Neuronal stem cell (in vitro differentiated cells): Measurements from ENCODE around the gene RGS6.

ENCODE experiments used
- DNase-seq: peaks from one replicate; pipeline ENCODE4 v3.0.0-alpha.2; 2013; ENCODE audit warnings: low spot score
- H2AFZ ChIP-seq: one replicate; pipeline ENCODE4 v1.6.1; 2013; ENCODE audit warnings: mild to moderate bottlenecking, low read length, inconsistent platforms
- H2AK5ac ChIP-seq: 2 replicates; pipeline ENCODE4 v1.6.1; 2013; ENCODE audit warnings: low read depth, mild to moderate bottlenecking, inconsistent platforms, low read length, moderate library complexity, mixed read lengths
- H2BK120ac ChIP-seq: 2 replicates; pipeline ENCODE4 v1.6.1; 2013; ENCODE audit warnings: low read depth, mild to moderate bottlenecking, inconsistent platforms, low read length, moderate library complexity, mixed read lengths
- H2BK12ac ChIP-seq: one replicate; pipeline ENCODE4 v1.6.1; 2013; ENCODE audit warnings: low read length, inconsistent platforms
- H2BK15ac ChIP-seq: 2 replicates; pipeline ENCODE4 v1.6.1; 2013; ENCODE audit warnings: mild to moderate bottlenecking, low read length, inconsistent platforms, mixed read lengths
- H2BK5ac ChIP-seq: one replicate; pipeline ENCODE4 v1.6.1; 2013; ENCODE audit warnings: inconsistent platforms, mild to moderate bottlenecking, low read length, moderate library complexity
- H3K14ac ChIP-seq: one replicate; pipeline ENCODE4 v1.6.1; 2013; ENCODE audit warnings: low read length, inconsistent platforms
- H3K18ac ChIP-seq: 2 replicates; pipeline ENCODE4 v1.6.1; 2013; ENCODE audit warnings: low read length, inconsistent platforms
- H3K23ac ChIP-seq: 2 replicates; pipeline ENCODE4 v1.6.1; 2013; ENCODE audit warnings: low read depth, mild to moderate bottlenecking, mixed read lengths, low read length, inconsistent platforms; ENCODE audit not compliant: poor library complexity
- H3K27ac ChIP-seq: replicated peaks from 3 replicates; pipeline ENCODE4 v1.5.1; 2013; ENCODE audit warnings: low read length, inconsistent platforms
- H3K27me3 ChIP-seq, 3 experiments: 2 replicates each; pipeline ENCODE4 v1.6.1; 2013; ENCODE audit warnings: low read length in 3 of 3, mild to moderate bottlenecking in 2 of 3, inconsistent platforms in 1 of 3, low read depth in 1 of 3, mixed read lengths in 1 of 3, moderate library complexity in 1 of 3; ENCODE audit not compliant: control insufficient read depth in 3 of 3, insufficient read depth in 3 of 3
- H3K36me3 ChIP-seq, 2 donors: replicated peaks in 1 of 2; 2 replicates each; pipeline ENCODE4 v1.6.1; 2013; ENCODE audit warnings: low read length in 2 of 2; ENCODE audit not compliant: control insufficient read depth in 2 of 2, insufficient read depth in 2 of 2
- H3K4ac ChIP-seq: 2 replicates; pipeline ENCODE4 v1.6.1; 2013; ENCODE audit warnings: inconsistent platforms, mild to moderate bottlenecking, low read length, moderate library complexity
- H3K4me1 ChIP-seq, 2 donors: 1 replicate in 1 of 2; 2 replicates in 1 of 2; pipeline ENCODE4 v1.6.1; 2013; ENCODE audit warnings: low read length in 2 of 2, low read depth in 1 of 2; ENCODE audit not compliant: control insufficient read depth in 2 of 2, insufficient read depth in 1 of 2
- H3K4me2 ChIP-seq: one replicate; pipeline ENCODE4 v1.6.1; 2013; ENCODE audit warnings: mild to moderate bottlenecking, low read length, inconsistent platforms; ENCODE audit not compliant: insufficient read depth, poor library complexity, severe bottlenecking
- H3K4me3 ChIP-seq, 2 donors: 2 replicates each; pipeline ENCODE4 v1.5.1; 2013; ENCODE audit warnings: low read length in 2 of 2, mild to moderate bottlenecking in 2 of 2, inconsistent platforms in 1 of 2, moderate library complexity in 1 of 2
- H3K79me1 ChIP-seq: one replicate; pipeline ENCODE4 v1.6.1; 2013; ENCODE audit warnings: low read depth, mild to moderate bottlenecking, inconsistent platforms, low read length, moderate library complexity
- H3K9ac ChIP-seq: one replicate; pipeline ENCODE4 v1.6.1; 2013; ENCODE audit warnings: mild to moderate bottlenecking, low read depth, low read length, inconsistent platforms; ENCODE audit not compliant: poor library complexity
- H3K9me3 ChIP-seq, 2 donors: replicated peaks in 1 of 2; 2 replicates each; pipeline versions ENCODE3 to v1.6.1; 2013; ENCODE audit warnings: low read length in 2 of 2, mild to moderate bottlenecking in 2 of 2, inconsistent platforms in 1 of 2, low read depth in 1 of 2, mixed read lengths in 1 of 2, moderate library complexity in 1 of 2; ENCODE audit not compliant: control insufficient read depth in 2 of 2, insufficient read depth in 1 of 2
- H4K8ac ChIP-seq: one replicate; pipeline ENCODE4 v1.6.1; 2013; ENCODE audit warnings: low read depth, mild to moderate bottlenecking, inconsistent platforms, low read length, moderate library complexity
- H4K91ac ChIP-seq: one replicate; pipeline ENCODE4 v1.6.1; 2013; ENCODE audit warnings: low read length, low read depth, mild to moderate bottlenecking, inconsistent platforms; ENCODE audit not compliant: poor library complexity
- WGBS, 2 donors: extraction: QIAGEN DNeasy Blood & Tissue Kit; methylation state at CpG; one replicate each; pipeline ENCODE4 v1.1.7; 2013; ENCODE audit warnings: missing lambda C conversion rate in 2 of 2, mixed read lengths in 1 of 2; ENCODE audit not compliant: insufficient read length in 2 of 2, insufficient replicate concordance in 1 of 2; ENCODE audit errors: extremely low coverage in 2 of 2; 5-methylcytosine and 5-hydroxymethylcytosine counted together

RGS6 gene

GRCh38 chr14:72454388-72455160, 522.3 kb downstream of the RGS6 start:
- Histone ChIP-seq H3K14ac (no peak overlapping the region), H3K27me3 (no peaks in the 10 kb centered on the region), H3K27ac (no peak overlapping the region), H4K91ac (no peak overlapping the region), H3K4me2 (no peak overlapping the region), H2AK5ac (no peak overlapping the region), H3K18ac (no peak overlapping the region), H3K4me1 (peaks cover 9 to 10% of the 10 kb centered on the region in 2 donors), H3K4ac (no peak overlapping the region), H2BK12ac (no peak overlapping the region), H2BK15ac (no peak overlapping the region), H4K8ac (no peak overlapping the region), H3K9me3 (no peaks in the 10 kb centered on the region), H3K36me3 (no peaks in the 10 kb centered on the region), H3K4me3 (no peak overlapping the region), H3K23ac (no peak overlapping the region), H3K9ac (no peak overlapping the region), H2BK5ac (no peak overlapping the region), H2BK120ac (no peak overlapping the region), H2AFZ (no peak overlapping the region), H3K79me1 (no peaks in the 10 kb centered on the region)
- no peak for DNase-seq
- WGBS, 2 donors = no CpG with 5 or more reads among the region's 3 CpGs

DNA sequence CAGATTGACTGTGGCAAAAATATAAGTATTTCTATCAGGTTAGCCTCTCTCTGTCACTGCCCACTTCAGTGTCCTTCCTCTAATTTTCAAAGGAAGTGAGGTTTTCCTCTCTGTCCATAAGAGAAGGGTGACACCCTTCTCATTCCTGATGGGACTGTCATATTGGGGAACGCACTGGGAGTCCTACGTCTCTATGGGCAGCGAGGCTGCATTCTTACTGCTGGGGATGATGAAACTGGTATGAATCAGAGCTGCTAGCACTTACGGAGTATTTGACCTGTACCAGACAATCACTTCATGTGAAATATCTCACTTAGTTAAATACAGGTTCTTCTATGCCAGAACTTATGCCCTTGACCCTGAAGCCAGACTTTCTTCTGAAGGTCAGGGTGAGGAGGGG, 525.4 kb downstream of the RGS6 start:
- DNase-seq = no peak
- no peak overlapping the region for H2BK5ac ChIP-seq
- no peak overlapping the region for H3K18ac ChIP-seq
- H3K36me3 ChIP-seq = no peaks in the 10 kb centered on the region
- H3K23ac ChIP-seq = no peak overlapping the region
- no peak overlapping the region for H2AFZ ChIP-seq
- no peak overlapping the region for H3K9ac ChIP-seq
- H2BK120ac ChIP-seq = no peak overlapping the region
- WGBS, 2 donors = no CpG with 5 or more reads among the region's 4 CpGs
- H3K4me3 ChIP-seq = no peak overlapping the region
- peaks cover 2 to 5% of the 10 kb centered on the region in 2 donors for H3K4me1 ChIP-seq
- H3K79me1 ChIP-seq = no peaks in the 10 kb centered on the region
- no peak overlapping the region for H2BK12ac ChIP-seq
- H3K27me3 ChIP-seq = no peaks in the 10 kb centered on the region
- no peak overlapping the region for H3K27ac ChIP-seq
- H2AK5ac ChIP-seq = no peak overlapping the region
- H4K91ac ChIP-seq = no peak overlapping the region
- H3K9me3 ChIP-seq = no peaks in the 10 kb centered on the region
- no peak overlapping the region for H3K4me2 ChIP-seq
- H2BK15ac ChIP-seq = no peak overlapping the region
- H3K14ac ChIP-seq = no peak overlapping the region
- H4K8ac ChIP-seq = no peak overlapping the region
- no peak overlapping the region for H3K4ac ChIP-seq

GRCh38 chr14:72462056-72462455, 529.8 kb downstream of the RGS6 start:
- Histone ChIP-seq H3K79me1 (no peaks in the 10 kb centered on the region), H2AK5ac (no peak overlapping the region), H2BK12ac (no peak overlapping the region), H4K8ac (no peak overlapping the region), H3K9ac (no peak overlapping the region), H3K23ac (no peak overlapping the region), H3K18ac (no peak overlapping the region), H3K9me3 (peaks cover 0 to 14% of the 10 kb centered on the region in 2 donors), H3K36me3 (no peaks in the 10 kb centered on the region), H3K4me3 (no peak overlapping the region), H3K4me1 (peaks cover 2 to 5% of the 10 kb centered on the region in 2 donors), H3K27me3 (no peaks in the 10 kb centered on the region), H2BK120ac (no peak overlapping the region), H3K4ac (no peak overlapping the region), H2AFZ (no peak overlapping the region), H3K4me2 (no peak overlapping the region), H3K14ac (no peak overlapping the region), H4K91ac (no peak overlapping the region), H2BK15ac (no peak overlapping the region), H3K27ac (no peak overlapping the region), H2BK5ac (no peak overlapping the region)
- no CpG with 5 or more reads among the region's 2 CpGs for whole genome bisulfite sequencing, 2 donors
- DNase-seq = no peak

DNA sequence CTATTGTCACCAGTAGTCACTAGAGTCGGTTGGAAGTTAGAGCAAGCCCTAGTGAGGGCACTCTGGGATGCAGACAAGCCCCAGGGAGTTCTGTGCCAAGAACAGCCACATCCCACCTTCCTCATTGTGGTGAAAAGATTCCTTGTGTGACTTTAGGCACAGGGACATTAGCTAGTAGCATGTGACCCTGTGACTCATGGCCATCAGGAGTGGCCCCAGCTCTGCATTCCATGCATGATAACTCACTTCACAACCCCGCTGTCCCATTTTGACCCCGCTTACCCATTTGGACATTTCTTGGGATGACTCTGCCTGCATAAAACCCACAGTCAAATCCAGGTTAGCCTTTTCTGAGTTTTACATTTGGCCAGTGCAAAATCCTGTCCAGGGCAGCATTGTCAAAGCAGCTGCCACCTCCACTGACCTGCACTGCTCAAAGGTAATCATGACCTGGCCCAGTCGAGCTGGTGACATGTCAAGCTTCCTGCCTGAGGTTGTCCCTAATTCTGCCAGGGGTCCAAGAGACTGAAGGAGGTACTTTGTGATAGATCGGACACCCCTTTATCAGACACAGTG, 531.1 kb downstream of the RGS6 start:
- no peak overlapping the region for H3K23ac ChIP-seq
- no peak overlapping the region for H3K14ac ChIP-seq
- DNase-seq = no peak
- no peak overlapping the region for H2BK5ac ChIP-seq
- no peaks in the 10 kb centered on the region for H3K36me3 ChIP-seq
- no peak overlapping the region for H2BK12ac ChIP-seq
- H3K9me3 ChIP-seq = peaks cover 2 to 18% of the 10 kb centered on the region in 2 donors
- H2AK5ac ChIP-seq = no peak overlapping the region
- no peak overlapping the region for H2BK120ac ChIP-seq
- no peak overlapping the region for H3K27ac ChIP-seq
- no peak overlapping the region for H4K8ac ChIP-seq
- H3K4me2 ChIP-seq = no peak overlapping the region
- H3K79me1 ChIP-seq = no peaks in the 10 kb centered on the region
- no peak overlapping the region for H3K18ac ChIP-seq
- no peak overlapping the region for H3K4me3 ChIP-seq
- peaks cover 2 to 5% of the 10 kb centered on the region in 2 donors for H3K4me1 ChIP-seq
- H3K4ac ChIP-seq = no peak overlapping the region
- H4K91ac ChIP-seq = no peak overlapping the region
- H3K9ac ChIP-seq = no peak overlapping the region
- H3K27me3 ChIP-seq = no peaks in the 10 kb centered on the region
- peak overlapping the region; percentile 48 for H2AFZ ChIP-seq
- WGBS, 2 donors = no CpG with 5 or more reads among the region's 5 CpGs
- no peak overlapping the region for H2BK15ac ChIP-seq
